ENCODE measurements around the gene SPG7. TPM values are rescaled to one million over a fixed set of nuclear protein-coding genes. Genes with fewer than 3 reads are reported as not detected.

Gene SPG7
- total and polyA plus RNA-seq, 9 of the 15 experiments (the other 6 are each of a cell fraction or from before 2014, with no cell fraction given): 5.8 to 89.1 (median 49.4) TPM

GRCh38 chr16:89557690-89558490 lies 49.7 kb downstream of the SPG7 start:
- ATAC-seq (no peak), DNase-seq (ENCODE audit: extremely low read depth in 1 of 4, low spot score in 3 of 4) (no peak), FAIRE-seq (no peak)
- H3K4me2 ChIP-seq (ENCODE audit: insufficient read depth, low read length): no peak overlapping the region
- peaks cover 19% of the 10 kb centered on the region for H4K20me1 ChIP-seq (replicated peaks; ENCODE audit: control insufficient read depth, insufficient read depth, low read length)
- H2AFZ ChIP-seq (ENCODE audit: low read depth, low read length): no peak overlapping the region
- ChIA-PET POLR2A (interaction anchor here (0.8 to 1.2 kb wide), 4 partner anchors 17 to 175 kb away, joined by 3 to 4 read pairs (median 3); partner anchors contain the start of gene SPG7), CTCF (ENCODE audit: low intra/inter-chr PET ratio) (no interaction called here)
- H3K4me1 ChIP-seq (replicated peaks in 1 of 2; ENCODE audit: control insufficient read depth in 2 of 2, insufficient read depth in 2 of 2, low read length in 2 of 2): peaks cover 13 to 36% of the 10 kb centered on the region in 2 experiments; a peak in 4 of 5 replicates
- no peaks in the 10 kb centered on the region for H3K9me1 ChIP-seq (ENCODE audit: control insufficient read depth, insufficient read depth, low read length)
- in situ Hi-C loops (cut with MboI) (no loop called here), intact Hi-C loops (cut with micrococcal nuclease) (loop anchor here (2.0 kb wide), 1 partner anchor 225 kb away; no protein-coding TSS in a partner anchor)
- H3K9ac ChIP-seq (ENCODE audit: insufficient read depth in 1 of 2, low read depth in 2 of 2, low read length in 2 of 2): peak overlapping the region in 1 of 2 experiments; percentile 56; a peak in 2 of 4 replicates
- H3K79me2 ChIP-seq (ENCODE audit: control insufficient read depth, insufficient read depth, low read length): peaks cover 33% of the 10 kb centered on the region
- no peak overlapping the region for H3K27ac ChIP-seq (ENCODE audit: extremely low read depth, low read depth, low read length)
- 88% methylated on average over 19 of the region's 19 CpGs for WGBS (ENCODE audit: insufficient coverage, low coverage, missing lambda C conversion rate)
- TF ChIP-seq, protein P1, sequence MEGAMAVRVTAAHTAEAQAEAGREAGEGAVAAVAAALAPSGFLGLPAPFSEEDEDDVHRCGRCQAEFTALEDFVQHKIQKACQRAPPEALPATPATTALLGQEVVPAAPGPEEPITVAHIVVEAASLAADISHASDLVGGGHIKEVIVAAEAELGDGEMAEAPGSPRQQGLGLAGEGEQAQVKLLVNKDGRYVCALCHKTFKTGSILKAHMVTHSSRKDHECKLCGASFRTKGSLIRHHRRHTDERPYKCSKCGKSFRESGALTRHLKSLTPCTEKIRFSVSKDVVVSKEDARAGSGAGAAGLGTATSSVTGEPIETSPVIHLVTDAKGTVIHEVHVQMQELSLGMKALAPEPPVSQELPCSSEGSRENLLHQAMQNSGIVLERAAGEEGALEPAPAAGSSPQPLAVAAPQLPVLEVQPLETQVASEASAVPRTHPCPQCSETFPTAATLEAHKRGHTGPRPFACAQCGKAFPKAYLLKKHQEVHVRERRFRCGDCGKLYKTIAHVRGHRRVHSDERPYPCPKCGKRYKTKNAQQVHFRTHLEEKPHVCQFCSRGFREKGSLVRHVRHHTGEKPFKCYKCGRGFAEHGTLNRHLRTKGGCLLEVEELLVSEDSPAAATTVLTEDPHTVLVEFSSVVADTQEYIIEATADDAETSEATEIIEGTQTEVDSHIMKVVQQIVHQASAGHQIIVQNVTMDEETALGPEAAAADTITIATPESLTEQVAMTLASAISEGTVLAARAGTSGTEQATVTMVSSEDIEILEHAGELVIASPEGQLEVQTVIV (CRISPR knock-in tag; IDR thresholded peaks at IDR 0.05; ENCODE audit: borderline replicate concordance): no peak
- TF ChIP-seq ATF7 (IDR thresholded peaks at IDR 0.05): 0 out of 2 replicates have a peak, but pooled peaks have one; percentile 6
- no peak for TF ChIP-seq NFIC (IDR thresholded peaks at IDR 0.05)
- peak; percentile 56; the same call in 1 of the 2 replicates for TF ChIP-seq ZBTB33 (CRISPR knock-in tag; IDR thresholded peaks at IDR 0.05)
- H3K27me3 ChIP-seq (ENCODE audit: control insufficient read depth in 2 of 2, insufficient read depth in 2 of 2, low read length in 2 of 2): no peaks in the 10 kb centered on the region
- H3K36me3 ChIP-seq (ENCODE audit: control insufficient read depth, insufficient read depth, low read length): peaks cover 64% of the 10 kb centered on the region
- H3K9me3 ChIP-seq (replicated peaks; ENCODE audit: control insufficient read depth, insufficient read depth, low read depth, low read length): 0 out of 2 replicates have a peak, but pooled peaks cover 2% of the 10 kb centered on the region
- no TSS peak for BruUV-seq (replicated peaks)
- no peak overlapping the region for H3K4me3 ChIP-seq
